ENCODE measurements around the gene CDC42BPG.

Gene CDC42BPG

GRCh38 chr11:64842366-64842759 lies 2.1 kb downstream of the CDC42BPG start:
- intact Hi-C loops (cut with DNase I), result no loop called here
- no peak for DNase-seq

GRCh38 chr11:64841592-64842365 lies 2.7 kb downstream of the CDC42BPG start:
- intact Hi-C loops (cut with DNase I), result no loop called here
- no peak for DNase-seq

GRCh38 chr11:64839887-64840782 lies 4.3 kb downstream of the CDC42BPG start:
- no peak for DNase-seq
- intact Hi-C loops (cut with DNase I), result no loop called here

GRCh38 chr11:64839335-64839734 lies 5.1 kb downstream of the CDC42BPG start:
- DNase-seq, result no peak
- intact Hi-C loops (cut with DNase I), result no loop called here

- DNase-seq, result no peak
- intact Hi-C loops (cut with DNase I), result no loop called here
Measured at GRCh38 chr11:64838600-64839334, 5.7 kb downstream of the CDC42BPG start.

- intact Hi-C loops (cut with DNase I), result no loop called here
- DNase-seq, result no peak
Measured at GRCh38 chr11:64837887-64838351, 6.5 kb downstream of the CDC42BPG start.

GRCh38 chr11:64836448-64837072 lies 7.9 kb downstream of the CDC42BPG start:
- DNase-seq, result no peak
- intact Hi-C loops (cut with DNase I), result no loop called here

GRCh38 chr11:64835616-64836447 lies 8.6 kb downstream of the CDC42BPG start:
- no peak for DNase-seq
- intact Hi-C loops (cut with DNase I), result no loop called here

- intact Hi-C loops (cut with DNase I), result no loop called here
- no peak for DNase-seq
Measured at GRCh38 chr11:64834723-64835615, 9.5 kb downstream of the CDC42BPG start.

- intact Hi-C loops (cut with DNase I), result no loop called here
- DNase-seq, result no peak
Measured at GRCh38 chr11:64834031-64834722, 10.3 kb downstream of the CDC42BPG start.

GRCh38 chr11:64833509-64833908 lies 10.9 kb downstream of the CDC42BPG start:
- DNase-seq, result no peak
- intact Hi-C loops (cut with DNase I), result no loop called here

GRCh38 chr11:64833198-64833502 lies 11.3 kb downstream of the CDC42BPG start:
- DNase-seq, result no peak
- intact Hi-C loops (cut with DNase I), result no loop called here

GRCh38 chr11:64832467-64833197 lies 11.8 kb downstream of the CDC42BPG start:
- intact Hi-C loops (cut with DNase I), result no loop called here

GRCh38 chr11:64831411-64831891 lies 13.0 kb downstream of the CDC42BPG start:
- no peak for DNase-seq
- intact Hi-C loops (cut with DNase I), result no loop called here

More at GRCh38 chr11:64832467-64833197, 11.8 kb downstream of the CDC42BPG start:
- DNase-seq, result no peak

GRCh38 chr11:64829536-64830251 lies 14.8 kb downstream of the CDC42BPG start:
- intact Hi-C loops (cut with DNase I), result no loop called here
- no peak for DNase-seq
